ENCODE results near the gene CD4. TPM values are rescaled to one million over a fixed set of nuclear protein-coding genes. Genes with fewer than 3 reads are reported as not detected.
A peak's percentile ranks its signal among the peaks of the same experiment; 100 is the strongest.
"Not testable (repeated sequence)": the region's sequence is repeated elsewhere in the genome, so short reads cannot be mapped to it uniquely, and the experiment has no call there.

Gene CD4
- total RNA-seq, 1 donor from 2014 or later, result 3.8 TPM

DNA sequence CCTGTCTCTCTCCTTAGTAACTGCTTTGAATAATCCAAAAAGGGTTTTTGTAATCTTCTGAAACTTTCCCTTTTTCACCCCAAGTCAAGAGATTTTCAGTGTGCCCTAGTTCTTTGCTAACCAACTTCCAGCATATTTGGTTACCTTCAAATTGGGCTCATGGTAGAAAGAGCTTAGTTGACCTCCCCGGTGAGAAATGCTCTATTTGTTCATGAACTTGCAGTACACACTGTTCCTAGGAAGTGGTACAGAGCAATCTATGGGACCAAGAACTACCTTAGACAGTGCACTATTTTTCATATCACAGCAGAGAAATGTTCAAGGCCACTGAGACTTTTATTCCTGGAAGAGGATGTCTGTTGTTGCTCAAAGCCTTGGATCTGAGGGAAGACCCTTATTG is 64.3 kb downstream of the CD4 start:
- DNase-seq (ENCODE audit: low spot score), result no peak
- intact Hi-C loops (cut with DNase I), result no loop called here

DNA sequence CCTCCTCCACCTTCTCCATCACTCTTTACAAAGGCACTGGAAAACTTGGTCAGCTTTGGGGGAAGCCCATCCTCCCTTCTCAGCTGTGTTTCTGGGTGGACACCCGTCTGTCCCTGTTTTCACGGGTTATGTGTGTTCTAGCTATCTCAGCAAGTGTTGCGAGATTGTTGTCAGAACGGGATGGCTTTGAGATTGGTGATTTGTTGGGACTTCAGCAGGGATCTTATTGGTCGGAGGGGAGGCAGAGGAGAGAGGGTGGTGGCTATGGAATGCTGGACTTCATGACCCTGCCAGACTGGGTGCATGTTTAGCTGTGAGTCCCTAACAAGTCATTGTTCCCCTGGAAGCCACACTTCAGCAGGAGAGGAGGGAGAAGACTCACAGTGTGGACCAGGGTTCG is 64.7 kb downstream of the CD4 start:
- DNase-seq (ENCODE audit: low spot score), result no peak
- intact Hi-C loops (cut with DNase I), result no loop called here

DNA sequence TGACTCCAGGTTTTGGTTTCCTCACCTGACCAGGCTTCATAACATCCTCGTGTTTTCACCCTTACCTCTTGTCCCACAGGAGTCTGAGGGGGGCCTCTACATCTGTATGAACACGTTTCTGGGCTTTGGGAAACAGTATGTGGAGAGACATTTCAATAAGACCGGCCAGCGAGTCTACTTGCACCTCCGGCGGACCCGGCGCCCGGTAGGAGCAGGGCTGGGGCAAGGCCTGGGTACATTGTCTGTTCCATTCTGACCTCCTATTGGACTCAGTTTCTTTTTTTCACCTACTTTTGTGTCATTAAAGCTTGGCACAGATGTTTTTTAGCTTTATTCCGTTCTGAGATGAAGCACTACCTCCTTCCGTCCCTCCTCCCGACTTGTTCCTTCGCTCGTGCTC is 66.0 kb downstream of the CD4 start:
- intact Hi-C loops (cut with DNase I), result no loop called here
- DNase-seq (ENCODE audit: low spot score), result no peak

- DNase-seq (ENCODE audit: low spot score), result no peak
- intact Hi-C loops (cut with DNase I), result no loop called here
Measured at GRCh38 chr12:6858799-6859198, 69.5 kb downstream of the CD4 start.

DNA sequence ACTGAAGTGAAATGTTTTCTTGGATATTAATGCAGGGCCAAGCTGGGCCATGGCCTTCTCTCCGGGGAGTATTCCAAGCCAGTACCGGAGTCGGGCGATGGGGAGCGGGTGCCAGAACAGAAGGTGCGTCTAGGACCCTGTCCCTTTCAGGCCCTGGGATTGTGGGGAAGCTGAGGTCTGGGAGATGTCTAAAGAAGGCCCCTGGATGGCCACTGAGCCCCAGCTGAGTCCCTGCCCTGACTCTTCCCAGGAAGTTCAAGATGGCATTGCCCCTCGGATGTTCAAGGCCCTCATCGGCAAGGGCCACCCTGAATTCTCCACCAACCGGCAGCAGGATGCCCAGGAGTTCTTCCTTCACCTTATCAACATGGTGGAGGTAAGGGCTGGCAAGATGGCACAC is 70.8 kb downstream of the CD4 start:
- intact Hi-C loops (cut with DNase I), result no loop called here

DNA sequence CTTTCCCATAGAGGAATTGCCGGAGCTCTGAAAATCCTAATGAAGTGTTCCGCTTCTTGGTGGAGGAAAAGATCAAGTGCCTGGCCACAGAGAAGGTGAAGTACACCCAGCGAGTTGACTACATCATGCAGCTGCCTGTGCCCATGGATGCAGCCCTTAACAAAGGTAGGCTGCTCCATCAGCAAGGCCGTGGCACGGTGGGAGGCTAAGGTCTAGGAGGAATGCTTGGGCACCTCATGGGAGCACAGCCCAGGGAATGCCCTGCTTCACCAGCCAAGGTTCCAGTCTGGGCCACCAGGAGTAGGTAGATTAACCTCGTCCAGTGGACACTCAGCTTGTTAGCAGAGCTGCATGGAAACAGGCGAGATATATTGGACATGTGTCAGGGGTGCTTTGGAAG is 71.6 kb downstream of the CD4 start:
- no peak for DNase-seq (ENCODE audit: low spot score)
- intact Hi-C loops (cut with DNase I), result no loop called here

More for the DNA sequence above, 70.8 kb downstream of the CD4 start:
- no peak for DNase-seq (ENCODE audit: low spot score)

- intact Hi-C loops (cut with DNase I), result no loop called here
- no peak for DNase-seq (ENCODE audit: low spot score)
Measured at GRCh38 chr12:6861391-6861790, 72.1 kb downstream of the CD4 start.

DNA sequence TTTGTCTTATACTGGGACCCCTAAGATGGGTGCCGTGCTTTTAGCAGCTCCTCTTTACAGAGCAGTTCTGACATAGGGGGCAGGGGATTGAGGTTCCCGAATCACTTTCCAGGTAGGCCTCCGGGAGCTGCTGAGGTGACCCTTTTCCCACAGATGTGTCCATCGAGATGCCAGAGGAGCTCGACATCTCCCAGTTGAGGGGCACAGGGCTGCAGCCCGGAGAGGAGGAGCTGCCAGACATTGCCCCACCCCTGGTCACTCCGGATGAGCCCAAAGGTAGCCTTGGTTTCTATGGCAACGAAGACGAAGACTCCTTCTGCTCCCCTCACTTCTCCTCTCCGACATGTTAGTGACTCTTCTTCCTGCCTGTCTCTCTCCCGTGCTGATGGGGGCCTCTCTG is 73.7 kb downstream of the CD4 start:
- no peak for DNase-seq (ENCODE audit: low spot score)
- intact Hi-C loops (cut with DNase I), result no loop called here

DNA sequence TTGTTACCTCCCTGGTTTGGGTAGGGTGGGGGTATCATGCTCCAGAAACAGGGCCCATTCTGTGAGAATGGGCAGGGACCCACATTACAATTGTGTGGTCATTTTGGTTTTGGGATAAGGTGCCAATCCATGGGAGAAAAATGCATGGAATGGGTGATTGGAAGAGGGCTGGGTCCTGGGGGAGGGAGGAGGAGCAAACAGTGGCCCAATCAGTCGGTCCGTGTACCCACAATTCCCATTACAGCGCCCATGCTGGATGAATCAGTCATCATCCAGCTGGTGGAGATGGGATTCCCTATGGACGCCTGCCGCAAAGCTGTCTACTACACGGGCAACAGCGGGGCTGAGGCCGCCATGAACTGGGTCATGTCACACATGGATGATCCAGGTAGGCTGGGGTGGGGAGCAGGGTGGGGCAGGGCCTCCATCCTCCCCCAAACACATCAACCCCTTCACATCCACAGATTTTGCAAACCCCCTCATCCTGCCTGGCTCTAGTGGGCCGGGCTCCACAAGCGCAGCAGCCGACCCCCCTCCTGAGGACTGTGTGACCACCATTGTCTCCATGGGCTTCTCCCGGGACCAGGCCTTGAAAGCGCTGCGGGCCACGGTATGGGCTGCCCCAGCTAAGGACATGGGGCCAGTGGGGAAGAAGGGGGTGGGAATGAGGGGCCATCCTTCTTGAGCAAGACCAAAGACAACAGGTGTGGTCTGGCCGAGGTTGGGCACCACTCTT is 74.4 kb downstream of the CD4 start:
- no peak for DNase-seq (ENCODE audit: low spot score)
- intact Hi-C loops (cut with DNase I), result no loop called here

DNA sequence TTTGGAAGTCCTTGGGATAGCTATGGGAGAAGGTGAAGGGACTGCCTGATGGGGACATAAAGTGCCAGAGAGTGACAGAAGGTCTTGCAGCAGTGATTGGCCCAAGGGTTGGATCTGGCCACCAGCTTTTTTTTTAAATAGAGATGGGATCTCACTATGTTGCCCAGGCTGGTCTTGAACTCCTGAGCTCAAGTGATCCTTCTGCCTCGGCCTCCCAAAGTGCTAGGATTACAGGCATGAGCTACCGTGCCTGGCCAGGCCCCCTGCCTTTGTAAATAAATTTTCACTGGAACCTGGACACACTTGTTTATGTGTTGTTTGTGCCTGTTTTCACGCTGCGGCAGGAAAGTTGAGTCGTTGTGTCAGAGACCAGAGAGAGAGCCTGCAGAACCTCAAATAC is 76.0 kb downstream of the CD4 start:
- DNase-seq (ENCODE audit: low spot score); intact Hi-C loops (cut with DNase I): not testable (repeated sequence)

- no peak for DNase-seq (ENCODE audit: low spot score)
- intact Hi-C loops (cut with DNase I), result no loop called here
Measured at GRCh38 chr12:6866163-6866919, 77.0 kb downstream of the CD4 start.

DNA sequence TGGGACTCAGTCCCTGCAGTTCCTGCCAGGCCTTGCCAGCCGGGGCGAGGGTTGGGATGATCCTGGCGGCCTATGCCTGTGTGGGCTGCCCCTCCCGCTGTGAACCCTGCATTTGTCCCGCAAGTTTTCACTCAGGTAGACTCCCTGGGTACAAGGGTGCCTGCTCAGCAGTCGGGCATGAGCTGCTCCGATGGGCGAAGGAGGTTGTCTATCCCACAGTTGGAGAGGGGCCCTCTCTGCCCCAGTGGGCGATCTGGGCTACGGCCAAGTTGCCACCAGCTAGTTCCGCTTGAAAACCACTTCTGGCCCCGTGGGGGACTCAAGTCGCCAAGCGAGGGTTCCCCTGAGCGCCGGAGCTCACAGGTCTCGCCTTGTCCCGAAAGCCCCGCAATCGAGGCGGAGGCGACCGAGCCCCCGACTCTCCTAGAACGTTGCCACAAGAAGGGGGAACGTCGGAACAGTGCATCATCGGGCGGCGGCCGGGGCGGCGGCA is 77.6 kb downstream of the CD4 start:
- no peak for DNase-seq (ENCODE audit: low spot score)
- intact Hi-C loops (cut with DNase I), result no loop called here

DNA sequence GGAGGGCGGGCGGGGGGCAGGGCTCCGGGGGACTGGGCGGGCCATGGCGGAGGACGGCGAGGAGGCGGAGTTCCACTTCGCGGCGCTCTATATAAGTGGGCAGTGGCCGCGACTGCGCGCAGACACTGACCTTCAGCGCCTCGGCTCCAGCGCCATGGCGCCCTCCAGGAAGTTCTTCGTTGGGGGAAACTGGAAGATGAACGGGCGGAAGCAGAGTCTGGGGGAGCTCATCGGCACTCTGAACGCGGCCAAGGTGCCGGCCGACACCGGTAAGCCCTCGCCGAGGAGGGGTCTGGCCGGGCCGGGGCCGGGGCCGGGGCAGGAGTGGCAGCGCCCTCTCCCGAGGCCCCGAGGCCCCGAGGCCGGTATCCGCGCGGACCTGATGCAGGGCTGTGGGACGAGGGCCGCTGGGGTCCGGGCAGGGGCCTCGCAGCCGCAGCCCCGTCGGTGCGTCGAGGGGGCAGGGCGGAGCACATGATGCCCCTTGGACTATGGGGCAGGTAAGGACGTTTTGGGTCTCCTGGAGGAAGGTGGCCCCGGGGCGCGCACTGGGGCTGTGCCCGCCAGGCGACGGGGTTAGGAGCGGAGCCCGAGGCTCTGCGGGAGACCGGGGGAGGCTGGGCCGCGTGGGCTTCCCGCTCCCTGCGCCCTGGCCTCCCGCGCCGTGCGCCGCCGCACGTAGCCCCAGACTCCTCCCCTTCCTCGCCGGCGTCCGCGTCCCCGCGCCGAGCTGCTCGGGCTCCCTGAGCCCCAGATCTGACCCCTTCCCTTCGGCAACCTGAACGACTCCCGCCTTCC is 78.3 kb downstream of the CD4 start, which contains the start of gene TPI1:
Gene TPI1 (plus strand): TSS at position 119 of the 798 bp plus-strand sequence. CDS start 36 bp downstream, at position 155.
- intact Hi-C loops (cut with DNase I), result no loop called here

GRCh38 chr12:6868211-6869048 is 79.1 kb downstream of the CD4 start:
- intact Hi-C loops (cut with DNase I), result no loop called here
- no peak for DNase-seq (ENCODE audit: low spot score)

More for the DNA sequence above, 78.3 kb downstream of the CD4 start, which contains the start of gene TPI1:
- peak; percentile 95 for DNase-seq (ENCODE audit: low spot score)

DNA sequence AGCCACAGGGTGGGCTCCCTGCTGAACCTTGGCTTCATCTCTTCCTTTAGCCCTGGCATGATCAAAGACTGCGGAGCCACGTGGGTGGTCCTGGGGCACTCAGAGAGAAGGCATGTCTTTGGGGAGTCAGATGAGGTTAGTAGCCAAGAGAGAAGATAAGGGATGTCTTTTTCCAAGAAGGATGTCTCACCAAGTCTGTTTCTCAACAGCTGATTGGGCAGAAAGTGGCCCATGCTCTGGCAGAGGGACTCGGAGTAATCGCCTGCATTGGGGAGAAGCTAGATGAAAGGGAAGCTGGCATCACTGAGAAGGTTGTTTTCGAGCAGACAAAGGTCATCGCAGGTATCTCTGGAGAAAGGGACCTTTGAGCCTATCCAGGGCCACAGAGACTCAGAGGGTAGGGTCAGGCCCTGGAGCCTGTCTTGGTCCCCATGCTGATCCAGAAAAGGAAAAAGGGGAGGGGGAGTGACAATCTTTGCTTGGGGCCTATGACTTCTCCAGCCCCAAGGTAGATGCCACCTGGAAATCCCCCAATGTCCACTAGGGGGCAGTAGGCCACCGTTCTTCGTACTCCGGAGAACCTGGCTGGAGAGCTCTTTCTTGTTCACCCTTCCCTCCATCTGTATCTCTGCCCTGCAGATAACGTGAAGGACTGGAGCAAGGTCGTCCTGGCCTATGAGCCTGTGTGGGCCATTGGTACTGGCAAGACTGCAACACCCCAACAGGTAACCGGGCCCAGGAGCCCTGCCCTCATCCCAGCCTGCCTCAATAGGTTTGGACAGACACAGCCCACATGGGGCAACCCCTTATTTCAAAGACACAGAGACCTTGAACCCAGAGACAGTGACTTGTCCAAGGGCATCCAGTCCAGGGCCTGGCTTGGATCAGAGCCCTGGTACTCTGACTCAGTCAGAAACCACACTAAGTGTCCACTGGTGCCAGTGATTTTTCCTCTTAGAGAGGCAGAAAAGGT is 80.0 kb downstream of the CD4 start:
- peak; percentile 90 for DNase-seq (ENCODE audit: low spot score)
- intact Hi-C loops (cut with DNase I), result no loop called here

DNA sequence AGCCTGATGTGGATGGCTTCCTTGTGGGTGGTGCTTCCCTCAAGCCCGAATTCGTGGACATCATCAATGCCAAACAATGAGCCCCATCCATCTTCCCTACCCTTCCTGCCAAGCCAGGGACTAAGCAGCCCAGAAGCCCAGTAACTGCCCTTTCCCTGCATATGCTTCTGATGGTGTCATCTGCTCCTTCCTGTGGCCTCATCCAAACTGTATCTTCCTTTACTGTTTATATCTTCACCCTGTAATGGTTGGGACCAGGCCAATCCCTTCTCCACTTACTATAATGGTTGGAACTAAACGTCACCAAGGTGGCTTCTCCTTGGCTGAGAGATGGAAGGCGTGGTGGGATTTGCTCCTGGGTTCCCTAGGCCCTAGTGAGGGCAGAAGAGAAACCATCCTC is 81.0 kb downstream of the CD4 start:
- intact Hi-C loops (cut with DNase I); DNase-seq (ENCODE audit: low spot score): not testable (repeated sequence)

All from cardiac septum (tissue), 1 donor.